Measurements from ENCODE around the gene SOX5. TPM values are rescaled to one million over a fixed set of nuclear protein-coding genes. Genes with fewer than 3 reads are reported as not detected.

The SOX5 gene
- total RNA-seq, 3 donors from 2014 or later (not counting 1 experiment from before 2014, with no cell fraction given): 0.80 to 0.95 TPM; not detected in 1

GRCh38 chr12:23909551-23909950, 39.9 kb downstream of the SOX5 start:
- ATAC-seq (no peak), DNase-seq (no peak)
- no peak overlapping the region for H3K4me3 Mint-ChIP-seq
- no peaks in the 10 kb centered on the region for H3K27me3 Mint-ChIP-seq (ENCODE audit: low read depth in 2 of 2)
- H3K36me3 Mint-ChIP-seq: no peaks in the 10 kb centered on the region
- Histone ChIP-seq H3K36me3 (ENCODE audit: control insufficient read depth, insufficient read depth, low read length) (no peaks in the 10 kb centered on the region), H3K4me3 (ENCODE audit: low read length) (no peak overlapping the region), H3K9me3 (ENCODE audit: control insufficient read depth, insufficient read depth, low read length) (no peaks in the 10 kb centered on the region), H3K4me1 (ENCODE audit: control insufficient read depth, insufficient read depth, low read length) (no peaks in the 10 kb centered on the region), H3K27me3 (ENCODE audit: control insufficient read depth, insufficient read depth, low read length) (no peaks in the 10 kb centered on the region), H3K27ac (ENCODE audit: low read length) (no peak overlapping the region)
- WGBS (ENCODE audit: insufficient coverage): 93% methylated on average over 1 of the region's 1 CpG
- TF ChIP-seq, protein P1, sequence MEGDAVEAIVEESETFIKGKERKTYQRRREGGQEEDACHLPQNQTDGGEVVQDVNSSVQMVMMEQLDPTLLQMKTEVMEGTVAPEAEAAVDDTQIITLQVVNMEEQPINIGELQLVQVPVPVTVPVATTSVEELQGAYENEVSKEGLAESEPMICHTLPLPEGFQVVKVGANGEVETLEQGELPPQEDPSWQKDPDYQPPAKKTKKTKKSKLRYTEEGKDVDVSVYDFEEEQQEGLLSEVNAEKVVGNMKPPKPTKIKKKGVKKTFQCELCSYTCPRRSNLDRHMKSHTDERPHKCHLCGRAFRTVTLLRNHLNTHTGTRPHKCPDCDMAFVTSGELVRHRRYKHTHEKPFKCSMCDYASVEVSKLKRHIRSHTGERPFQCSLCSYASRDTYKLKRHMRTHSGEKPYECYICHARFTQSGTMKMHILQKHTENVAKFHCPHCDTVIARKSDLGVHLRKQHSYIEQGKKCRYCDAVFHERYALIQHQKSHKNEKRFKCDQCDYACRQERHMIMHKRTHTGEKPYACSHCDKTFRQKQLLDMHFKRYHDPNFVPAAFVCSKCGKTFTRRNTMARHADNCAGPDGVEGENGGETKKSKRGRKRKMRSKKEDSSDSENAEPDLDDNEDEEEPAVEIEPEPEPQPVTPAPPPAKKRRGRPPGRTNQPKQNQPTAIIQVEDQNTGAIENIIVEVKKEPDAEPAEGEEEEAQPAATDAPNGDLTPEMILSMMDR (IDR thresholded peaks at IDR 0.05): no peak
- peaks cover 5 to 8% of the 10 kb centered on the region in 2 donors for H3K9me3 Mint-ChIP-seq
- H3K27ac Mint-ChIP-seq: no peak overlapping the region
- H3K4me1 Mint-ChIP-seq: no peaks in the 10 kb centered on the region
- intact Hi-C loops (cut with micrococcal nuclease): no loop called here

DNA sequence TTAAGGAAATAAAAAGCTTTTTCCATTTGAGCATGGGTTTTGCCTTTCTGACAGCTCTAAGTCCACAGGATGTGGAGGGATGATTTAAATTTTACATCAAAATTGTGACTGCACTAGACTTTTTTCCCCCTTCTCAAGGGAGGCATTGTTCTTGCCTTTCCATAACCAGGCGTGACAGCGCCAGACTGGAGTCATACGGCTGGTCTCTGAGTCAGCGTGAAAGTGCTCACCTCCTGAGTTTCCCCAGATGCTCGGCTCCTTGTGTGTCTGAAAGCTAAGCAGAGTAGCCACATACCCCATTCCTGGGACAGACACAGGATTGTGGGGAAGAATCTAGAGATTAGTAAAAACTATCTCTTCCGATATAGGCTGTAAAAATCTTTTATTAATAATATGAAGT, 43.1 kb downstream of the SOX5 start:
- intact Hi-C loops (cut with micrococcal nuclease): no loop called here
- Mint-ChIP-seq H3K27ac (no peak overlapping the region), H3K36me3 (no peaks in the 10 kb centered on the region), H3K27me3 (ENCODE audit: low read depth in 2 of 2) (no peaks in the 10 kb centered on the region), H3K4me1 (no peaks in the 10 kb centered on the region), H3K4me3 (no peak overlapping the region), H3K9me3 (peaks cover 7 to 10% of the 10 kb centered on the region in 2 donors)
- Histone ChIP-seq H3K36me3 (ENCODE audit: control insufficient read depth, insufficient read depth, low read length) (no peaks in the 10 kb centered on the region), H3K9me3 (ENCODE audit: control insufficient read depth, insufficient read depth, low read length) (no peaks in the 10 kb centered on the region), H3K27me3 (ENCODE audit: control insufficient read depth, insufficient read depth, low read length) (no peaks in the 10 kb centered on the region), H3K4me1 (ENCODE audit: control insufficient read depth, insufficient read depth, low read length) (no peaks in the 10 kb centered on the region), H3K4me3 (ENCODE audit: low read length) (no peak overlapping the region), H3K27ac (ENCODE audit: low read length) (no peak overlapping the region)
- TF ChIP-seq, protein P1 (IDR thresholded peaks at IDR 0.05): no peak
- WGBS (ENCODE audit: insufficient coverage): 96% methylated on average over 4 of the region's 6 CpGs
- ATAC-seq (no peak), DNase-seq (no peak)

DNA sequence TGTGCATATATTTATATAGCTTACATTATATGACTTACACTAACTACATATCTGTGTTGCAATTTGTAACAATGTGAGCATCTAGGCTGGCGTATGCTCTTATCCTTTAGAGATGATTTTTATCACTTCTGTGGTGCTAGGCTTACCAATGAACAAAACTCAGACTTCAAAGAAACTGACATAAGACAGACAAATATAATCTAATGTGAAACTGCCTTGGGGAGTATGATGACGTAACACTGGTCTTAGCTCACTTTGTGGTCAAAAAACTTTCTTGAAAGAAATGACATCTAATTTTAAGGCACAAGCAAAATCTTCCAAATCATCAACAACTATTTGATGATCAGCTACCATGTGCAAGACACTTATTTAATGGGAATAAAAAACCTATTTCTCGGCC, 50.0 kb downstream of the SOX5 start:
- Histone ChIP-seq H3K4me1 (ENCODE audit: control insufficient read depth, insufficient read depth, low read length) (no peaks in the 10 kb centered on the region), H3K27me3 (ENCODE audit: control insufficient read depth, insufficient read depth, low read length) (no peaks in the 10 kb centered on the region), H3K27ac (ENCODE audit: low read length) (no peak overlapping the region), H3K36me3 (ENCODE audit: control insufficient read depth, insufficient read depth, low read length) (no peaks in the 10 kb centered on the region), H3K9me3 (ENCODE audit: control insufficient read depth, insufficient read depth, low read length) (no peaks in the 10 kb centered on the region), H3K4me3 (ENCODE audit: low read length) (no peak overlapping the region)
- no peaks in the 10 kb centered on the region for H3K36me3 Mint-ChIP-seq
- no peak overlapping the region for H3K4me3 Mint-ChIP-seq
- peaks cover 2 to 3% of the 10 kb centered on the region in 2 donors for H3K9me3 Mint-ChIP-seq
- TF ChIP-seq, protein P1 (IDR thresholded peaks at IDR 0.05): no peak
- 89% methylated on average over 2 of the region's 3 CpGs for WGBS (ENCODE audit: insufficient coverage)
- H3K27me3 Mint-ChIP-seq (ENCODE audit: low read depth in 2 of 2): no peaks in the 10 kb centered on the region
- H3K4me1 Mint-ChIP-seq: no peaks in the 10 kb centered on the region
- intact Hi-C loops (cut with micrococcal nuclease): no loop called here
- DNase-seq: no peak
- ATAC-seq: no peak
- H3K27ac Mint-ChIP-seq: no peak overlapping the region

DNA sequence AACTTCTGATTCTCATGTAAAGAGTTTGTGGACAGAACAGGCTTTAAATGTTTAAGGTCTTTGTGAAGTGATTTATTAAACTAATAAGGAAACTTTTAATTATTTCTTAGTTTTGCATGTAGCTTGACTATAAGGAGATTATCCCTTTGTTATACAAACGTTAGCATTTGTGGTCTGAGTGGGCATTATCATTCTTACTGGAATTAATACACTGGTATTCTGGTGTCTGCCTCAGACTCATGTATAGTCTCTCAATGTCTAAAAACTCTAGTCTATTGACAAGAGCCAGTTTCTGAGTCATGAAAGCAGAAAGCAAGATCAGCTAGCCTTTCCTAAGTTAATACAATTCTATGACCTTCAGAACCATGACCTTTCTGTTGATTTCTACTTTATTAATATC, 51.3 kb downstream of the SOX5 start:
- H3K9me3 Mint-ChIP-seq: peaks cover 4 to 7% of the 10 kb centered on the region in 2 donors
- DNase-seq: no peak
- H3K4me1 ChIP-seq (ENCODE audit: control insufficient read depth, insufficient read depth, low read length): no peaks in the 10 kb centered on the region
- H3K27me3 Mint-ChIP-seq (ENCODE audit: low read depth in 2 of 2): no peaks in the 10 kb centered on the region
- no peak overlapping the region for H3K27ac Mint-ChIP-seq
- no peak overlapping the region for H3K4me3 Mint-ChIP-seq
- H3K27ac ChIP-seq (ENCODE audit: low read length): no peak overlapping the region
- no peaks in the 10 kb centered on the region for H3K36me3 Mint-ChIP-seq
- no peak overlapping the region for H3K4me3 ChIP-seq (ENCODE audit: low read length)
- TF ChIP-seq, protein P1 (IDR thresholded peaks at IDR 0.05): no peak
- no peak for ATAC-seq
- intact Hi-C loops (cut with micrococcal nuclease): no loop called here
- H3K9me3 ChIP-seq (ENCODE audit: control insufficient read depth, insufficient read depth, low read length): no peaks in the 10 kb centered on the region
- 83% methylated on average over 1 of the region's 1 CpG for WGBS (ENCODE audit: insufficient coverage)
- no peaks in the 10 kb centered on the region for H3K27me3 ChIP-seq (ENCODE audit: control insufficient read depth, insufficient read depth, low read length)
- H3K36me3 ChIP-seq (ENCODE audit: control insufficient read depth, insufficient read depth, low read length): no peaks in the 10 kb centered on the region
- H3K4me1 Mint-ChIP-seq: no peaks in the 10 kb centered on the region

Measured in natural killer cell (primary cell).